Measurements from ENCODE around the gene SPC24. TPM values are rescaled to one million over a fixed set of nuclear protein-coding genes. Genes with fewer than 3 reads are reported as not detected.
"Not testable (repeated sequence)": the region's sequence is repeated elsewhere in the genome, so short reads cannot be mapped to it uniquely, and the experiment has no call there.

The SPC24 gene
- total and polyA plus RNA-seq, 2 donors (not counting 1 experiment from before 2014, with no cell fraction given), result 0.12 to 0.15 TPM

DNA sequence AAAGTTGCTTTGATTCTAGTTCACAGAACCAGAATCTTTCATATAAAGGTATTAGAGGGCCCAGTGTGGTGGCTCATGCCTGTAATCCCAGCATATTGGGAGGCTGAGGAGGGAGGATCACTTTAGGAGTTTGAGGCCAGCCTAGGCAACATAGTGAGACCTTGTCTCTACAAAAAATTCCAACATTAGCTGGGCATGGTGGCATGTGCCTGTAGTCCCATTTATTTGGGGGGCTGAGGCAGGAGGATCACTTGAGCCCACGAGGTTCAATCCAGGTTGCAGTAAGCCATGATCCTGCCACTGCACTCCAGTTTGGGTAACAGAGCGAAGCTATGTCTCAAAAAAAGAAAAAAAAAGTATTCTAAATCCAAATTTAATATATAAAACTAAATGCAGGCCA lies 57.3 kb downstream of the SPC24 start:
- no peak for DNase-seq
- ATAC-seq (ENCODE audit: low read depth), result no peak
- Histone ChIP-seq H3K4me2 (replicated peaks; ENCODE audit: low read depth, low read length, poor library complexity, severe bottlenecking) (no peak overlapping the region), H3K4me3 (ENCODE audit: control extremely low read depth in 1 of 5, extremely low read depth in 1 of 5, insufficient read depth in 1 of 5, low read depth in 2 of 5, low read length in 4 of 5) (no peak overlapping the region), H3K27ac (ENCODE audit: low read length in 2 of 2) (no peak overlapping the region), H3K4me1 (ENCODE audit: control insufficient read depth in 2 of 2, insufficient read depth in 2 of 2, low read length in 2 of 2) (peaks cover 25 to 32% of the 10 kb centered on the region in 2 donors), H3K27me3 (replicated peaks in 1 of 4; ENCODE audit: control extremely low read depth in 1 of 4, control insufficient read depth in 3 of 4, insufficient read depth in 4 of 4, low read length in 3 of 4) (peaks cover 0 to 38% (median 10%) of the 10 kb centered on the region in 4 experiments), H3K9me3 (ENCODE audit: control extremely low read depth in 1 of 3, control insufficient read depth in 2 of 3, insufficient read depth in 1 of 3, low read length in 2 of 3) (peaks cover 0 to 56% (median 10%) of the 10 kb centered on the region in 3 donors), H3K9ac (ENCODE audit: low read length) (no peak overlapping the region), H3K79me2 (ENCODE audit: control insufficient read depth, insufficient read depth, low read length) (peaks cover 11% of the 10 kb centered on the region), H3K36me3 (replicated peaks in 1 of 2; ENCODE audit: control extremely low read depth in 1 of 2, control insufficient read depth in 1 of 2, extremely low read depth in 1 of 2, insufficient read depth in 2 of 2, low read length in 1 of 2) (peaks cover 0 to 2% of the 10 kb centered on the region in 2 experiments), H2AFZ (ENCODE audit: insufficient read depth, low read depth, low read length, poor library complexity, severe bottlenecking) (no peak overlapping the region), H4K20me1 (ENCODE audit: control insufficient read depth, insufficient read depth, low read length, poor library complexity, severe bottlenecking) (no peaks in the 10 kb centered on the region)
- H3K27ac Mint-ChIP-seq, result no peak overlapping the region
- intact Hi-C loops (cut with micrococcal nuclease), result no loop called here
- TF ChIP-seq EZH2 (IDR thresholded peaks at IDR 0.05; ENCODE audit: borderline replicate concordance, insufficient read depth, low read depth, low read length, poor library complexity, severe bottlenecking), result no peak
- TF ChIP-seq, protein P1, sequence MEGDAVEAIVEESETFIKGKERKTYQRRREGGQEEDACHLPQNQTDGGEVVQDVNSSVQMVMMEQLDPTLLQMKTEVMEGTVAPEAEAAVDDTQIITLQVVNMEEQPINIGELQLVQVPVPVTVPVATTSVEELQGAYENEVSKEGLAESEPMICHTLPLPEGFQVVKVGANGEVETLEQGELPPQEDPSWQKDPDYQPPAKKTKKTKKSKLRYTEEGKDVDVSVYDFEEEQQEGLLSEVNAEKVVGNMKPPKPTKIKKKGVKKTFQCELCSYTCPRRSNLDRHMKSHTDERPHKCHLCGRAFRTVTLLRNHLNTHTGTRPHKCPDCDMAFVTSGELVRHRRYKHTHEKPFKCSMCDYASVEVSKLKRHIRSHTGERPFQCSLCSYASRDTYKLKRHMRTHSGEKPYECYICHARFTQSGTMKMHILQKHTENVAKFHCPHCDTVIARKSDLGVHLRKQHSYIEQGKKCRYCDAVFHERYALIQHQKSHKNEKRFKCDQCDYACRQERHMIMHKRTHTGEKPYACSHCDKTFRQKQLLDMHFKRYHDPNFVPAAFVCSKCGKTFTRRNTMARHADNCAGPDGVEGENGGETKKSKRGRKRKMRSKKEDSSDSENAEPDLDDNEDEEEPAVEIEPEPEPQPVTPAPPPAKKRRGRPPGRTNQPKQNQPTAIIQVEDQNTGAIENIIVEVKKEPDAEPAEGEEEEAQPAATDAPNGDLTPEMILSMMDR (IDR thresholded peaks at IDR 0.05), result no peak
- no CpG with 5 or more reads among the region's 2 CpGs for WGBS (ENCODE audit: insufficient coverage)
- ChIA-PET CTCF (interaction anchor here (1.1 kb wide), 1 partner anchor 28 kb away, joined by 3 read pairs; no protein-coding TSS in a partner anchor), POLR2A (no interaction called here)
- peaks cover 22% of the 10 kb centered on the region for H3K4me1 Mint-ChIP-seq
- H3K4me3 Mint-ChIP-seq, result no peak overlapping the region
- H3K27me3 Mint-ChIP-seq, result peaks cover 16% of the 10 kb centered on the region
- peaks cover 2% of the 10 kb centered on the region for H3K9me3 Mint-ChIP-seq (ENCODE audit: insufficient read depth)

DNA sequence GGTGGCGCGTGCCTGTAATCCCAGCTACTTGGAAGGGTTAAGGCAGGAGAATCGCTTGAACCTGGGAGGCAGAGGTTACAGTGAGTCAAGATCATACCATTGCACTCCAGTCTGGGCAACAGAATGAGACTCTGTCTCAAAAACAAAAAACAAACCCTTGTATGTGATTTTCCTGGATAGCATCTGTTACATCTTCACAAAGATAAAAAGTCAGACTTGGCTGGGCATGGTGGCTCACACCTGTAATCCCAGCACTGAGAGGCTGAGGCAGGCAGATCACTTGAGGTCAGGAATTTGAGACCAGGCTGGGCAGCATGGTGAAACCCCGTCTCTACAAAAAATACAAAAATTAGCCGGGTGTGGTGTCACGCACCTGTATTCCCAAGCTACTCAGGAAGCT lies 58.2 kb downstream of the SPC24 start:
- H3K4me1 Mint-ChIP-seq, result peaks cover 28% of the 10 kb centered on the region
- H3K36me3 ChIP-seq (replicated peaks in 1 of 2; ENCODE audit: control extremely low read depth in 1 of 2, control insufficient read depth in 1 of 2, extremely low read depth in 1 of 2, insufficient read depth in 2 of 2, low read length in 1 of 2); H3K4me3 ChIP-seq (ENCODE audit: control extremely low read depth in 1 of 5, extremely low read depth in 1 of 5, insufficient read depth in 1 of 5, low read depth in 2 of 5, low read length in 4 of 5); H3K27ac Mint-ChIP-seq; H2AFZ ChIP-seq (ENCODE audit: insufficient read depth, low read depth, low read length, poor library complexity, severe bottlenecking); H3K9ac ChIP-seq (ENCODE audit: low read length); H3K4me3 Mint-ChIP-seq; H3K4me2 ChIP-seq (replicated peaks; ENCODE audit: low read depth, low read length, poor library complexity, severe bottlenecking); CTCF ChIA-PET; H3K27ac ChIP-seq (ENCODE audit: low read length in 2 of 2); H3K9me3 Mint-ChIP-seq (ENCODE audit: insufficient read depth); DNase-seq; POLR2A ChIA-PET; H4K20me1 ChIP-seq (ENCODE audit: control insufficient read depth, insufficient read depth, low read length, poor library complexity, severe bottlenecking); ATAC-seq (ENCODE audit: low read depth): not testable (repeated sequence)
- 95% methylated on average over 4 of the region's 6 CpGs for WGBS (ENCODE audit: insufficient coverage)
- Histone ChIP-seq H3K79me2 (ENCODE audit: control insufficient read depth, insufficient read depth, low read length) (peaks cover 11% of the 10 kb centered on the region), H3K9me3 (ENCODE audit: control extremely low read depth in 1 of 3, control insufficient read depth in 2 of 3, insufficient read depth in 1 of 3, low read length in 2 of 3) (peaks cover 0 to 59% (median 16%) of the 10 kb centered on the region in 3 donors), H3K27me3 (replicated peaks in 1 of 4; ENCODE audit: control extremely low read depth in 1 of 4, control insufficient read depth in 3 of 4, insufficient read depth in 4 of 4, low read length in 3 of 4) (peaks cover 0 to 36% (median 10%) of the 10 kb centered on the region in 4 experiments), H3K4me1 (ENCODE audit: control insufficient read depth in 2 of 2, insufficient read depth in 2 of 2, low read length in 2 of 2) (peaks cover 34 to 42% of the 10 kb centered on the region in 2 donors)
- peaks cover 19% of the 10 kb centered on the region for H3K27me3 Mint-ChIP-seq
- intact Hi-C loops (cut with micrococcal nuclease), result loop anchor here (2.0 kb wide), 1 partner anchor 33 kb away; no protein-coding TSS in a partner anchor

Measured in B cell (primary cell).